HG03439 (cell line): ENCODE results near the gene ASIC5.
"Not testable (repeated sequence)": the region's sequence is repeated elsewhere in the genome, so short reads cannot be mapped to it uniquely, and the experiment has no call there.

Experiments
- ATAC-seq: cut with Tn5 transposase; IDR thresholded peaks from one replicate; pipeline ENCODE4 v1.9.1; 2021; ENCODE audit warnings: mild to moderate bottlenecking, moderate library complexity; ENCODE audit not compliant: unreplicated experiment

Gene ASIC5

GRCh38 chr4:155866177-155866576, at the start of gene ASIC5:
Gene ASIC5 (minus strand): TSS chr4:155866277. CDS start chr4:155866226, 51 bp downstream.
- no peak for ATAC-seq

- ATAC-seq = no peak
Observed at GRCh38 chr4:155914782-155915181, 48.7 kb upstream of the ASIC5 start.

GRCh38 chr4:155911905-155912304, 45.8 kb upstream of the ASIC5 start:
- ATAC-seq = no peak

- ATAC-seq = no peak
Observed at GRCh38 chr4:155909615-155910226, 43.6 kb upstream of the ASIC5 start.

- ATAC-seq = no peak
Observed at GRCh38 chr4:155908187-155909139, 42.4 kb upstream of the ASIC5 start.

GRCh38 chr4:155907556-155907955, 41.5 kb upstream of the ASIC5 start:
- no peak for ATAC-seq

GRCh38 chr4:155906554-155907247, 40.6 kb upstream of the ASIC5 start:
- ATAC-seq = no peak

- no peak for ATAC-seq
Observed at GRCh38 chr4:155904331-155904730, 38.3 kb upstream of the ASIC5 start.

- no peak for ATAC-seq
Observed at GRCh38 chr4:155903453-155903852, 37.4 kb upstream of the ASIC5 start, which contains the start of gene TDO2. Gene TDO2 (plus strand): TSS chr4:155903696. CDS start chr4:155903759, 63 bp downstream.

- ATAC-seq = no peak
Observed at GRCh38 chr4:155901013-155901412, 34.9 kb upstream of the ASIC5 start.

GRCh38 chr4:155900381-155900780, 34.3 kb upstream of the ASIC5 start:
- no peak for ATAC-seq

- ATAC-seq = no peak
Observed at GRCh38 chr4:155899891-155900290, 33.8 kb upstream of the ASIC5 start.

GRCh38 chr4:155898371-155898770, 32.3 kb upstream of the ASIC5 start:
- not testable (repeated sequence) for ATAC-seq

GRCh38 chr4:155891058-155891457, 25.0 kb upstream of the ASIC5 start:
- ATAC-seq = no peak

- ATAC-seq = no peak
Observed at GRCh38 chr4:155889946-155890345, 23.9 kb upstream of the ASIC5 start.

GRCh38 chr4:155889031-155889793, 23.1 kb upstream of the ASIC5 start:
- peak; percentile 75 for ATAC-seq

- no peak for ATAC-seq
Observed at GRCh38 chr4:155887847-155888570, 21.9 kb upstream of the ASIC5 start.

GRCh38 chr4:155887045-155887444, 21.0 kb upstream of the ASIC5 start:
- no peak for ATAC-seq

GRCh38 chr4:155885666-155886065, 19.6 kb upstream of the ASIC5 start:
- ATAC-seq = no peak

GRCh38 chr4:155883895-155884294, 17.8 kb upstream of the ASIC5 start:
- no peak for ATAC-seq
